ENCODE results near the gene SWSAP1.

The SWSAP1 gene

DNA sequence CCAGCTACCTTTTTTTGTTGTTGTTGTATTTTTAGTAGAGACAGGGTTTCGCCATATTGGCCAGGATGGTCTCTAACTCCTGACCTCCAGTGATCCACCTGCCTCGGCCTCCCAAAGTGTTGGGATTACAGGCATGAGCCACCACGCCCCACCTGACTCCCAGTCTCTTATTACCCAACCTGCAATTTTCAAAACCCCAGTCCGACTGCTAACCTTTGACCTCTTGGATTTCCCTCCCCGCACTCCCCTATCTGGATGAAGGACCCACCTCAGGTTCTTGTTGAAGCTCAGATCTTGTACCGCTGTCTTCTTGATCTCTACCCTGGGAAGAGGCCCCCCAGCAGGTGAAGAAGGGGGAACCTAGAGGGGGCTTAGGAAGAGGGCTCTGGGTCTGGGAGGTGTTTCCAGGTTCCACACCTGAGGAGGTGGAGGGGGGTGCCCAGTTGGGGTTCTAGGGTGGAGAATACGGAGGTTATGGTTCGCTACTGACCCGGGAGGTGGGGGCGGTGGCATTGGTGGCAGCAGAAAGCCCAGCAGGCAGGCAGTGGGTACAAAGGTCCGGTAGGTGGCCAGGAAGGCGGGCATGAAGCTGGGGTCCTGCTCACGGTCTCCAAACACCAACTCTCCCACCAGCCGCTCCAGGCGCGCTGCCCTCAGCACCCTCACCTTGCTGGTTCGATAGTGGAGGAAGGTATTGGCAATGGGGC lies 42.0 kb downstream of the SWSAP1 start:
- DNase-seq = no peak

DNA sequence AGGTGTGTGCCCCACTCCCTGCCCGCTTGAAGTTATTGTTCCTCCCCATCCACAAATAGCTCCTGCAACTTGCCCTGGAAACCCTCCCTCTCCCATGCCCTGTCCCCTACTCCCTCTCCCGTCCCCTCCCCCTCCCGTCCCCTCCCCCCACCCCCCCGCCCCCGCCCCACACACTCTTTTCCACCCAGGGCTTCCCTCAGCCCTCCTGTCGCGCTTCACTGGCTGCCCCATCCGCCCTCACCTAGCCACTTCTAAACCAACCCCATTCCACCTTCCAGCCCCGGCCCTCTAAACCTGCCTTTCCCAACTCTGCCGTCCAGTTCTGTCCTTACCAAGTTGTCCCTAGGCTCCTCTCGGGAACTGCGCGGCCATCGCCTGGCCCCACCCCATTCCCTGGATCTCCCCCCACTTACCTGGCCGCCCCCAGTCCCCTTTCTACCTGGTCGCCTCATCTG lies 43.7 kb downstream of the SWSAP1 start:
- DNase-seq = no peak

DNA sequence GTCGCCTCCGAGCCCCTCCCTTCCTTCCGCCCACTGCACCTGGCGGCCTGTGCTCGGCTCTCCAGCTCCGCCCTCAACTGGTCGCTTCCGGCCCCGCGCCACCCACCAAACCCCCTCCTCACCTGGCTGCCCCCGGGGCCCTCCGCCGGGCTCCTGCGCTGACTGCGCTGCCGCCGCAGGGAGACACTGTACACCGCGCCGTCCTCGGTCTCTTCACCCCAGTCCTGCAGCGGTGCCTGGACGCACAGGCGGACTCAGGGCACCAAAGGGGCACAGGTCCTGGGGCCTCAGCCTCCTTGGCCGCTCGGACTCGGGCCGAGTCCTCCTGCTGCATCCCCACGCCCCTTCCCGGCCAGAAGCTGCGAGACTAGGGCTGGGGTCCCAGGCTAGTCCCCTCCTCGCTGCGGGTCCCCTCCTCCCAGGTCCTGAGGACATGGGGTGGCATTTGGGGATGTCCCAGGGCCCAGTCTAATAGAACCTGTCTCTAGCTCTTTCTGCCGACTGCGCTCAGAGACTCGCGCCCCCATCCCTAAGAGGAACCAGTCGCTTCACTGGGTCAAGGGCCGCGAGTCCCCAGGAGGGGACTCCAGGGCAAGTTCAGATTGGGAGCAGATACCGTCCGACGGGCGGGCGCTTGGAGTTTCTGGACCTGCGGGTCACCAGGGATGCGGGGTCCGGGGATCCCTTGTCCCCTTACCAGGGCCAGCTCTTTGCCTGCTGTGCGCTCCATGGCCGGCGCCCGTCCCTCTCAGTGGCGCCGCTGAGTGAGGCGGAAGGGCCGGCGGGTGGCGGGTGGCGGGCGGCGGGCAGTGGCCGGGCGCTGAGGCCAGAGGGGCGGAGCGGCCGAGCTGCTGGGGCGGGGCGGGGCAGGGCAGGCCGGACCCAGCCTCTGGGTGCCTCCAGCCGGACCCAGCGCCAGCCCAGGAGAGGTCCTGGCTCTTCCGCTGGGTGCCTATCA lies 44.4 kb downstream of the SWSAP1 start, which contains the start of gene RGL3:
RGL3 (minus strand) TSS at position 766 of the 958 bp plus-strand sequence; CDS start at position 730, 36 bp downstream.
- no peak for DNase-seq

DNA sequence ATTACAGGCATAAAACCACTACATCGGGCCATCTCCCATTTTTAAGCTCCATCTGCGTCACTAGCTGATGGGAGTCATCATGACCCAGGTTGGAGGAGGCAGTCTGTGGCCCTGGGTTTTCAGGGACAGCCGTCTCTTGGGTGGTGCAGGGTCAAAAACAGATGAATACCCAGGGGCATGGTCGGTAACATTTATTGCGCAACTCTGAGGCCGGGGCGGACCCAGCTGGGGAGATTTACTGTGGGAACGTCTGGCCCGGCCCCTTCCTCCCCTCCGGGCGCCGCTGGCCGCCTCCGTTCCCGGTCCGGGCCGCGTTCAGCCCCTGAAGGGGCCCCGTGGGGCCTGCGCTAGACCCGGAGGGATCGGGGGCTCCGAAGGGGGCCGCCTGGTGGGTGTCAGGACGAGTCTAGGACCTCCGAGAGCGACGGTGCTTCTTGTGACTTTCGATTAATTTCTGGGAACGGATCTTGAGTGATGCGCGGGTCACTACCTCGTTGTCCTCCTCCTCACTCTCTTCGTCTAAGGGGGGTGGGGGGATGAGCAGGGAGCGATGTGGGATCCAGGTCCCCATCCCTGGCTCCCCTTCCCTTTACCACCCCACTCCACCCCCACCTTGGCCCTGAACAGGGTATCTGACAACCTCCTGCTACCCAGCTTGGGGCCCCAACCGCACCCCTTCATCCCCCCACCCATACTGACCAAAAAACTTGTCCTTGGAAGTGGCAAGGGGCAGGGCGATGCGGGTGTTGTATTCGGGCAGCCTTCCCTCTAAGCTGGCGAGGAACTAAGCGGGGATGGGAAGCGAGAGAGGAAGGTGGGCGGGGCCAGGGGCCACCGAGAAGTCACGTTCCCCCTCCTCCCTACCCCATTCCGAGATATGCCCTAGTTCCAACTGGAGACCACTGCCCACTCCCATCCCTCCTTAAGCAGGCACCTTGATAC lies 46.2 kb downstream of the SWSAP1 start:
- no peak for DNase-seq

DNA sequence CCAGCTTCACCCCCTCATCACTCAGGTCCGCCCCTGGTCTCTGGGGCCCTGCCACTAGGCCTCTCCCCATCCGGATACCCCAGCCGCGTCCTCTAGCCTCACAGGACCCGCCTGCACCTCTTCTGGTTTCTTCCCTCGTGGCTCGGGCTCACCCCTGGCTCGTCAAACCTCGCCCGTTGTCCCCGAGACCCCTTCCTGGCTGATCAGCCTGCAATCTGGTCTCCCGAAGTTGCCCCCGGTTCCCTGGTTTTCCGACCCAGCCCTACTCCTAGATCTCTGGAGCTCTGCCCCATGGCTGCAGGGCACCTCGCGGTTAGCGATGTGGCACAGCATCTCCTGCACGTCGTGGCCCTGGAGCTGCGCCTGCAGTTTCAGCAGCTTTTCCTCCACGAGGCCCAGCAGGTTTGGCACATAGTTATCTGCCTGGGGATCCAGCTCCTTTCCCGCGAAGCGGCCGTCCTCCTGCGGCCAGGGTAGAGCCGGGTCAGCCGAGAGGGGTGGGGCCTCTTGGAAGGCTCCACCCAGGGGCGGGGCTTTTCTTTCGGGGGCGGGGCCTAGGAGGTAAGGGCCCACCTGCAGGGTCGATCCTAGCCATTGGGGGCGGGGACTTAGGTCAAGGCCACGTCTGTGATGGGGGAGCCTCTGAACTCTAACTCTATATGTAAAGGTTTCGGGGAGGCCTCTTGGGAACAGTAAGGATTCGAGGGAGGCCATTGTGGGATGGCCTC lies 47.1 kb downstream of the SWSAP1 start:
- peak; percentile 25 for DNase-seq

DNA sequence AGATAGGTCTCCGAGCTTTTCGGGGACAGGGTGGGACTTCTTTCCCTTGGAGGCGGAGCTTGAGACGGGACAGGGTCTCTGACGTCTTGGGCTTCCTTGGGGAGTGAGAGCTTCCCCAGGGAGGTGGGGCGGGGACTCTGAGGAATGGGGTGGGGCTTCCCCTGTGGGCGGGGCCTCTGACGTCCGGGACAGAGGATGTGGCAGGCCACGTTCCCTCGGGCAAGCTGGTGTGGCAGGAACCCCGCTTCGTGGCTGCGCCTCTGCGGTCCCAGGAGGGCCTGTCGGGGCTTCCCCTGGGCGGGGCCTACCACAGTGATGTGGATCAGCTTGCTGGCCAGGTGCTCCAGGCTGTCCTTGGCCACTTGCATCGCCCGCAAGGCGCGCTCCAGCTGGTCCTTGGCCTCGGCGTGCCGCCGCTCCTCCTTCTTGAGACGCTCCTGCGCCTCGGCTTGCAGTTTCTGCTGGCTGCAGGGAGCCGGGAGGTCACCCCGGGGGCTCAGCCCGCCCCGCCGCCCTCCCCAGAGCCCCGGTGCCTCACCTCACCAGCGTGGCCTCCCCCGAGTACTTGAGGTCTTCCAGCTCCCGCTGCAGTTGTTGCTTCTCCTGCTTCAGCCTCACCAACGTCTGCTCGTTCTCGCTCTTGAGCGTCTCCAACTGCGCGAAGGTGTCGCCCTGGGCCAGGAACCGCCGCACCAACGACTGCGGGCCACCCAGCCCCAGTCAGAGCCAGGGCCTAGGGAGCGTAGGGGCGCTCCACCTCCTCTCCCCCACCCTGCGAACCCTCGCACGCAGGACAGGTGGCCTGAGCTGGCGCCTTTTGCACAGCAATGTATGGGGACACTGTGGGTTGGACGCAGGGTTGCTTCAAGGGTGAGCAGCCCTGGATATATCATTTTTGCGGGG lies 47.9 kb downstream of the SWSAP1 start:
- DNase-seq = peak; percentile 25

DNA sequence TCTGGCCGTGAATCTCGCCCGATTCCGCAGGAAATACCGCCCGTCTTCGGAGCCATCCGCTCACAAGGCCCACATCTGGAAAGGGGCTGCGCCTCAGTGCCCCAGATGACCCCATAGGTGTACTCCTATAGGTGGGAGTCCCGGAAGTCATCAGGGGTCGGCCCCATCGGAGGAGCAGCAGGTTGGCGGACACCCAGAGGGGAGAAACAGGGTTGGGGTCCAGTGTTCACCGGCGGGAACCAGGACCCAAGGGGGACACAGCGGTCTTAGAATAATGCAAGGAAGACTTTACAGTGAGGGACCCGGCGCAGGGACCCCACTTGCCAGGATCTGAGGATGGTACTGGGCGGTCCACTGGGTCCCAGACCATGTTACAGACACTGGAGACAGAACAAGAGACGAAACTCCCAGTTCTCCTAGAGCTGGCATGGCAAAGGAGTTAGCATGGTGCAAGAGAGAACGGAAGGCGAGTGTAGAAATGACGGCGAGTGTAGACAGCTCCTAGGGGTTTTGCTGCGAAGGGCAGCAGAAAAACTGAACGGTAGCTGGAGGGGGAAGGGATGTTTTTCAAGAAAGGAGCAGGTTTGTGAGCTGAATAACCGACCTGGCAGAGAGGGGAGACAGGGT lies 48.8 kb downstream of the SWSAP1 start:
- no peak for DNase-seq

DNA sequence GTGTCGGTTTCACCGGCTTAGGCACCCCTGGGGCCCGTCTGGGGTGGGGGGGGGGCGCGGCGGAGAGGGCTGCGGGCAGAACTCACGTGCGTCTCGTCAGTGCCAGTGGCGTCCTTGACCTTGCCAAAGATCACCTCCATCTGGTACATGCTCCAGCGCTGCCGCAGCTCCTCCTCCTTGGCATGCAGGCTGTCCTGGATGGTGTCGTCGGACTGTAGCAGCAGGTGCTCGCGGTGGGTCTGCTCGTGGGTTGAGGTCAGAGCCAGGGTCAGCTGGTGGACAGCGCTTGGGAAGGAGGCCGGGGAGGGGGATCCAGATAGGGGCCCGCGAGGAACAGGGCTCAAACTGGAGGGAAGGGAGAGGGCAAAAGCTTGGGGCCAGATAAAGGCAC lies 49.3 kb downstream of the SWSAP1 start:
- DNase-seq = no peak

Data from NCI-H82 (cell line).